HCT116 (cell line): ENCODE measurements around the gene CFAP97. TPM values are rescaled to one million over a fixed set of nuclear protein-coding genes. Genes with fewer than 3 reads are reported as not detected.

Source experiments
- ATAC-seq: fragments of 200-7000 bp; cut with Tn5 transposase; 2 replicates; pipeline ENCODE4 v1.9.1; 2020; ENCODE audit warnings: mild to moderate bottlenecking, moderate library complexity
- BruUV-seq: library from RNA; stranded (reverse); fragments of 400-500 nt; replicated peaks from 2 replicates; lab custom pipeline; 2021; lab: Mats Ljungman, UMichigan
- CTCF ChIA-PET: fragments of 300-600 bp; sonication (Branson Sonifier 250); formaldehyde crosslinking; loops from one replicate; lab custom pipeline; 2021; ENCODE audit warnings: antibody characterized with exemption; lab: Charles Lee
- POLR2A ChIA-PET: fragments of 300-600, 350-600 bp; sonication (Branson Sonifier 250); formaldehyde crosslinking; loops from one replicate; lab custom pipeline; 2021; ENCODE audit warnings: antibody characterized with exemption; lab: Charles Lee
- RAD21 ChIA-PET, 2 experiments: fragments of 300-600 bp; sonication (Branson Sonifier 250); formaldehyde crosslinking; loops; one replicate each; lab custom pipeline; 2023; ENCODE audit warnings: low total read pairs in 2 of 2; ENCODE audit not compliant: uncharacterized antibody in 2 of 2, unreplicated experiment in 2 of 2, low non-redundant PET in 1 of 2; lab: Charles Lee
- DNase-seq: peaks from one replicate; pipeline ENCODE4 v3.0.0-alpha.2; 2010; ENCODE audit warnings: low read depth, low spot score
- H2AFZ ChIP-seq: fragments of 200-600 bp; shearing (Covaris generic), sonication (generic); 2 replicates; pipeline ENCODE4 v1.6.1; 2017; ENCODE audit warnings: low read depth, mixed run types, mixed read lengths, antibody characterized with exemption, low read length; ENCODE audit not compliant: poor library complexity, severe bottlenecking
- H3K27ac ChIP-seq: 2 replicates; pipeline ENCODE4 v1.5.1; 2012; ENCODE audit warnings: low read depth, low read length
- H3K27me3 ChIP-seq: fragments of 200-600 bp; sonication (generic); 2 replicates; pipeline ENCODE4 v1.6.1; 2016; ENCODE audit warnings: mixed run types, low read length, mixed read lengths; ENCODE audit not compliant: insufficient read depth
- H3K36me3 ChIP-seq, 2 experiments: fragments of 200-500 bp in 1 of 2; fragments of 200-600 bp in 1 of 2; sonication (Bioruptor generic) in 1 of 2; sonication (generic) in 1 of 2; 2 replicates each; pipeline versions ENCODE4 v1.5.1 to v1.6.1; 2014 to 2016; ENCODE audit warnings: low read length in 2 of 2, inconsistent platforms in 1 of 2, mixed read lengths in 1 of 2, mixed run types in 1 of 2; ENCODE audit not compliant: insufficient read depth in 2 of 2, control insufficient read depth in 1 of 2
- H3K4me1 ChIP-seq, 2 experiments: fragments of 200-600 bp in 1 of 2; sonication (generic) in 1 of 2; 2 replicates each; pipeline versions ENCODE4 v1.5.1 to v1.6.1; 2012 to 2017; ENCODE audit warnings: low read length in 2 of 2, inconsistent platforms in 1 of 2, mild to moderate bottlenecking in 1 of 2, mixed read lengths in 1 of 2, mixed run types in 1 of 2, moderate library complexity in 1 of 2; ENCODE audit not compliant: insufficient read depth in 2 of 2, control insufficient read depth in 1 of 2
- H3K4me2 ChIP-seq: fragments of 200-600 bp; sonication (generic); 2 replicates; pipeline ENCODE4 v1.6.1; 2017; ENCODE audit warnings: mixed run types, low read length, mixed read lengths
- H3K4me3 ChIP-seq, 2 experiments: fragments of 200-600 bp in 1 of 2; sonication (generic) in 1 of 2; replicated peaks in 1 of 2; 2 replicates each; pipeline ENCODE4 v1.5.1; 2011 to 2016; ENCODE audit warnings: low read length in 2 of 2, control low read depth in 1 of 2, low read depth in 1 of 2, mild to moderate bottlenecking in 1 of 2, mixed read lengths in 1 of 2, mixed run types in 1 of 2
- H3K79me2 ChIP-seq: fragments of 200-600 bp; sonication (generic); 2 replicates; pipeline ENCODE4 v1.6.1; 2017; ENCODE audit warnings: mild to moderate bottlenecking, mixed run types, low read length, moderate library complexity, mixed read lengths; ENCODE audit not compliant: insufficient read depth
- H3K9ac ChIP-seq: fragments of 200-600 bp; sonication (generic); 2 replicates; pipeline ENCODE4 v1.6.1; 2016; ENCODE audit warnings: low read length, mixed read lengths
- H3K9me2 ChIP-seq: fragments of 200-600 bp; sonication (generic), shearing (Covaris generic); 2 replicates; pipeline ENCODE4 v1.6.1; 2017; ENCODE audit warnings: mixed run types, mild to moderate bottlenecking, moderate library complexity; ENCODE audit not compliant: insufficient read depth
- H3K9me3 ChIP-seq, 2 experiments: fragments of 200-500 bp in 1 of 2; fragments of 200-600 bp in 1 of 2; sonication (Bioruptor generic) in 1 of 2; sonication (generic) in 1 of 2; 2 replicates each; pipeline ENCODE4 v1.6.1; 2014 to 2017; ENCODE audit warnings: low read length in 2 of 2, mixed read lengths in 2 of 2, inconsistent platforms in 1 of 2, low read depth in 1 of 2, mild to moderate bottlenecking in 1 of 2, mixed run types in 1 of 2, moderate library complexity in 1 of 2; ENCODE audit not compliant: control insufficient read depth in 1 of 2, insufficient read depth in 1 of 2
- H4K20me1 ChIP-seq: fragments of 200-600 bp; sonication (generic), shearing (Covaris generic); 2 replicates; pipeline ENCODE4 v1.6.1; 2017; ENCODE audit warnings: mixed run types, mild to moderate bottlenecking, moderate library complexity; ENCODE audit not compliant: insufficient read depth
- CBX3 ChIP-seq: IDR thresholded peaks from 2 replicates; pipeline ENCODE4 v1.6.1; 2012; ENCODE audit warnings: low read depth
- CEBPB ChIP-seq: IDR thresholded peaks from 2 replicates; pipeline ENCODE4 v1.6.1; 2012; ENCODE audit warnings: low read depth
- EZH2 ChIP-seq: fragments of 200-600 bp; sonication (generic); IDR thresholded peaks from 2 replicates; pipeline ENCODE4 v1.6.1; 2017; ENCODE audit warnings: antibody characterized with exemption, mixed run types
- EZH2phosphoT487 ChIP-seq: fragments of 200-600 bp; IDR thresholded peaks from 2 replicates; pipeline ENCODE4 v1.6.1; 2018; ENCODE audit warnings: antibody characterized with exemption, borderline replicate concordance
- FOSL1 ChIP-seq: IDR thresholded peaks from 2 replicates; pipeline ENCODE4 v1.6.1; 2012; ENCODE audit warnings: low read depth
- JUND ChIP-seq: IDR thresholded peaks from 2 replicates; pipeline ENCODE4 v1.6.1; 2012
- POLR2AphosphoS5 ChIP-seq: IDR thresholded peaks from 2 replicates; pipeline ENCODE4 v1.6.1; 2011; ENCODE audit warnings: mild to moderate bottlenecking, low read depth, low read length, moderate library complexity
- RAD21 ChIP-seq: IDR thresholded peaks from 2 replicates; pipeline ENCODE4 v1.6.1; 2012; ENCODE audit warnings: low read depth, mild to moderate bottlenecking
- SIN3A ChIP-seq: IDR thresholded peaks from 2 replicates; pipeline ENCODE4 v1.6.1; 2012; ENCODE audit warnings: low read depth
- SP1 ChIP-seq: IDR thresholded peaks from 2 replicates; pipeline ENCODE4 v1.6.1; 2012; ENCODE audit warnings: low read depth
- SRF ChIP-seq: IDR thresholded peaks from 2 replicates; pipeline ENCODE4 v1.6.1; 2012; ENCODE audit warnings: low read depth
- TCF7L2 ChIP-seq: IDR thresholded peaks from 2 replicates; pipeline ENCODE4 v1.7.0; 2011; ENCODE audit warnings: borderline replicate concordance, inconsistent platforms; ENCODE audit not compliant: insufficient read depth, insufficient read length; ENCODE audit errors: extremely low read depth
- ZFX ChIP-seq: fragments of 450-650 bp; IDR thresholded peaks from 2 replicates; pipeline ENCODE4 v1.6.1; 2017
- ZNF274 ChIP-seq: fragments of 200-500 bp; sonication (Bioruptor generic); IDR thresholded peaks from 2 replicates; pipeline ENCODE4 v1.6.1; 2014; ENCODE audit warnings: mild to moderate bottlenecking, low read depth, low read length, inconsistent platforms
- intact Hi-C: fragments of 100-400 bp; cut with micrococcal nuclease; formaldehyde crosslinking; loops from 2 replicates; pipeline ENCODE4 v1.10.0; 2022
- total RNA-seq: library from RNA; stranded (reverse); gene quantifications from one replicate; pipeline ENCODE4 v1.2.1, GENCODE V29; 2021; ENCODE audit not compliant: unreplicated experiment
- TF ChIP-seq, protein P1 (sequence below), 3 experiments: fragments of 200-600 bp in 1 of 3; sonication (generic) in 1 of 3; IDR thresholded peaks in 2 of 3; conservative IDR thresholded peaks in 1 of 3; 2 replicates each; pipeline ENCODE4 v1.5.1; 2012 to 2017; ENCODE audit warnings: low read depth in 2 of 3, low read length in 2 of 3, antibody characterized with exemption in 1 of 3, borderline replicate concordance in 1 of 3, control low read depth in 1 of 3, mild to moderate bottlenecking in 1 of 3, mixed read lengths in 1 of 3, mixed run types in 1 of 3, moderate library complexity in 1 of 3; ENCODE audit not compliant: insufficient read depth in 1 of 3
- TF ChIP-seq, protein P2 (sequence below): IDR thresholded peaks from 2 replicates; pipeline ENCODE4 v1.6.1; 2012
- TF ChIP-seq, protein P3 (sequence below): IDR thresholded peaks from 2 replicates; pipeline ENCODE4 v1.6.1; 2011; ENCODE audit warnings: mild to moderate bottlenecking, low read length, moderate library complexity; ENCODE audit not compliant: insufficient replicate concordance; ENCODE audit errors: extremely low read depth
- TF ChIP-seq, protein P4 (sequence below): IDR thresholded peaks from 2 replicates; pipeline ENCODE4 v1.6.1; 2012

The CFAP97 gene
- total RNA-seq, 1 experiment from 2014 or later, result 57.7 TPM

DNA sequence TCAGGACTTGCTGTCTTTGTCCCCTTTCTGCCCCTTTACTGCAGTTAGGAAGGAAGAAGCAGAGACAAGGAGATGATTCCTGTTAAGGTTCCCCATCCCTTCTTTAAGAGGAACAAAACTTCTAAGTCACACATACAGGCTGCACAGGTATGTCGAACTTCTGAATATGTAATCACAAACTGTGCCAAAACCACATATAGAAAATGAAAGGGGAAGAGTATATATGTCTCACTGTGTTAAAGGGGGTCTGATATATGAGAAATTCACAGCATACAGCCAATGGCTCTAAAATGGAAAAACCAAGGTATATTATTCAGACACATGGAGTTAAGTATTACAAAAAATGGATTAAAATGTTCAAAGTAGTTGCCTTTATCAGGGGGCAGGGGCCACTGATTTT lies 11.7 kb downstream of the CFAP97 start:
- Histone ChIP-seq H3K4me2 (no peak overlapping the region), H3K9me3 (no peaks in the 10 kb centered on the region), H3K27ac (no peak overlapping the region), H3K79me2 (peaks cover 67% of the 10 kb centered on the region), H3K9me2 (no peaks in the 10 kb centered on the region), H3K36me3 (peaks cover 3 to 14% of the 10 kb centered on the region in 2 experiments; a peak in 1 of 4 replicates), H2AFZ (no peak overlapping the region), H4K20me1 (peaks cover 5% of the 10 kb centered on the region; the same call in 1 of the 2 replicates), H3K9ac (no peak overlapping the region), H3K4me1 (peaks cover 31 to 34% of the 10 kb centered on the region in 2 experiments), H3K4me3 (no peak overlapping the region), H3K27me3 (no peaks in the 10 kb centered on the region)
- intact Hi-C loops, result no loop called here
- no peak for ATAC-seq
- ChIA-PET CTCF (no interaction called here), RAD21 (no interaction called here), POLR2A (no interaction called here)
- DNase-seq, result no peak
- no TSS peak for BruUV-seq
- TF ChIP-seq CEBPB (no peak), ZFX (no peak), FOSL1 (no peak), TCF7L2 (no peak), EZH2phosphoT487 (no peak), POLR2AphosphoS5 (no peak), EZH2 (no peak), JUND (no peak), SRF (no peak), SIN3A (no peak), RAD21 (no peak), SP1 (no peak), CBX3 (no peak), ZNF274 (no peak)
- TF ChIP-seq, protein P1, sequence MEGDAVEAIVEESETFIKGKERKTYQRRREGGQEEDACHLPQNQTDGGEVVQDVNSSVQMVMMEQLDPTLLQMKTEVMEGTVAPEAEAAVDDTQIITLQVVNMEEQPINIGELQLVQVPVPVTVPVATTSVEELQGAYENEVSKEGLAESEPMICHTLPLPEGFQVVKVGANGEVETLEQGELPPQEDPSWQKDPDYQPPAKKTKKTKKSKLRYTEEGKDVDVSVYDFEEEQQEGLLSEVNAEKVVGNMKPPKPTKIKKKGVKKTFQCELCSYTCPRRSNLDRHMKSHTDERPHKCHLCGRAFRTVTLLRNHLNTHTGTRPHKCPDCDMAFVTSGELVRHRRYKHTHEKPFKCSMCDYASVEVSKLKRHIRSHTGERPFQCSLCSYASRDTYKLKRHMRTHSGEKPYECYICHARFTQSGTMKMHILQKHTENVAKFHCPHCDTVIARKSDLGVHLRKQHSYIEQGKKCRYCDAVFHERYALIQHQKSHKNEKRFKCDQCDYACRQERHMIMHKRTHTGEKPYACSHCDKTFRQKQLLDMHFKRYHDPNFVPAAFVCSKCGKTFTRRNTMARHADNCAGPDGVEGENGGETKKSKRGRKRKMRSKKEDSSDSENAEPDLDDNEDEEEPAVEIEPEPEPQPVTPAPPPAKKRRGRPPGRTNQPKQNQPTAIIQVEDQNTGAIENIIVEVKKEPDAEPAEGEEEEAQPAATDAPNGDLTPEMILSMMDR (IDR thresholded peaks at IDR 0.05 in 2 of 3, conservative IDR thresholded peaks at IDR 0.05 in 1 of 3; ENCODE audit: borderline replicate concordance in 1 of 3, insufficient read depth in 1 of 3, low read depth in 2 of 3, low read length in 2 of 3), result no peak
- TF ChIP-seq, protein P2, sequence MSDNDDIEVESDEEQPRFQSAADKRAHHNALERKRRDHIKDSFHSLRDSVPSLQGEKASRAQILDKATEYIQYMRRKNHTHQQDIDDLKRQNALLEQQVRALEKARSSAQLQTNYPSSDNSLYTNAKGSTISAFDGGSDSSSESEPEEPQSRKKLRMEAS, result no peak
- TF ChIP-seq, protein P3, sequence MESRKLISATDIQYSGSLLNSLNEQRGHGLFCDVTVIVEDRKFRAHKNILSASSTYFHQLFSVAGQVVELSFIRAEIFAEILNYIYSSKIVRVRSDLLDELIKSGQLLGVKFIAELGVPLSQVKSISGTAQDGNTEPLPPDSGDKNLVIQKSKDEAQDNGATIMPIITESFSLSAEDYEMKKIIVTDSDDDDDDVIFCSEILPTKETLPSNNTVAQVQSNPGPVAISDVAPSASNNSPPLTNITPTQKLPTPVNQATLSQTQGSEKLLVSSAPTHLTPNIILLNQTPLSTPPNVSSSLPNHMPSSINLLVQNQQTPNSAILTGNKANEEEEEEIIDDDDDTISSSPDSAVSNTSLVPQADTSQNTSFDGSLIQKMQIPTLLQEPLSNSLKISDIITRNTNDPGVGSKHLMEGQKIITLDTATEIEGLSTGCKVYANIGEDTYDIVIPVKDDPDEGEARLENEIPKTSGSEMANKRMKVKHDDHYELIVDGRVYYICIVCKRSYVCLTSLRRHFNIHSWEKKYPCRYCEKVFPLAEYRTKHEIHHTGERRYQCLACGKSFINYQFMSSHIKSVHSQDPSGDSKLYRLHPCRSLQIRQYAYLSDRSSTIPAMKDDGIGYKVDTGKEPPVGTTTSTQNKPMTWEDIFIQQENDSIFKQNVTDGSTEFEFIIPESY, result no peak
- TF ChIP-seq, protein P4, sequence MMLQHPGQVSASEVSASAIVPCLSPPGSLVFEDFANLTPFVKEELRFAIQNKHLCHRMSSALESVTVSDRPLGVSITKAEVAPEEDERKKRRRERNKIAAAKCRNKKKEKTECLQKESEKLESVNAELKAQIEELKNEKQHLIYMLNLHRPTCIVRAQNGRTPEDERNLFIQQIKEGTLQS, result no peak
